GM23338 (cell line): ENCODE measurements around the gene S100A8. TPM values are rescaled to one million over a fixed set of nuclear protein-coding genes. Genes with fewer than 3 reads are reported as not detected.

Source experiments
- ATAC-seq: fragments of 200-7000 bp; cut with Tn5 transposase; 3 replicates; pipeline ENCODE4 v1.9.1; 2020
- DNase-seq: peaks from one replicate; pipeline ENCODE4 v3.0.0-alpha.2; 2015; ENCODE audit warnings: low spot score
- H2AFZ ChIP-seq: fragments of 200-600 bp; sonication (generic); 2 replicates; pipeline ENCODE4 v1.8.0; 2016; ENCODE audit warnings: antibody characterized with exemption, mild to moderate bottlenecking, moderate library complexity
- H3F3A ChIP-seq: fragments of 200-600 bp; sonication (generic); replicated peaks from 2 replicates; pipeline ENCODE4 v1.8.0; 2017; ENCODE audit warnings: antibody characterized with exemption, mixed run types, low read depth
- H3K27ac ChIP-seq: fragments of 200-600 bp; sonication (generic); 2 replicates; pipeline ENCODE4 v1.6.1; 2016; ENCODE audit warnings: low read depth
- H3K27me3 ChIP-seq: fragments of 200-600 bp; sonication (generic); 2 replicates; pipeline ENCODE4 v1.8.0; 2016; ENCODE audit warnings: mild to moderate bottlenecking, mixed run types, moderate library complexity; ENCODE audit not compliant: insufficient read depth
- H3K36me3 ChIP-seq: fragments of 200-600 bp; sonication (generic); 2 replicates; pipeline ENCODE4 v1.8.0; 2016; ENCODE audit warnings: mild to moderate bottlenecking; ENCODE audit not compliant: insufficient read depth
- H3K4me1 ChIP-seq: fragments of 200-600 bp; sonication (generic); 2 replicates; pipeline ENCODE4 v1.8.0; 2016; ENCODE audit warnings: mild to moderate bottlenecking, moderate library complexity; ENCODE audit not compliant: insufficient read depth
- H3K4me2 ChIP-seq: fragments of 200-600 bp; sonication (generic); 2 replicates; pipeline ENCODE4 v1.7.1; 2017; ENCODE audit warnings: mixed run types
- H3K4me3 ChIP-seq: fragments of 200-600 bp; sonication (generic); 2 replicates; pipeline ENCODE4 v1.6.1; 2016; ENCODE audit warnings: mixed run types
- H3K79me2 ChIP-seq: fragments of 200-600 bp; sonication (generic); replicated peaks from 2 replicates; pipeline ENCODE4 v1.8.0; 2017; ENCODE audit warnings: mild to moderate bottlenecking; ENCODE audit not compliant: insufficient read depth
- H3K9me2 ChIP-seq: fragments of 200-600 bp; sonication (generic); 2 replicates; pipeline ENCODE4 v1.8.0; 2017; ENCODE audit not compliant: insufficient read depth
- H4K20me1 ChIP-seq: fragments of 200-600 bp; sonication (generic); replicated peaks from 2 replicates; pipeline ENCODE4 v1.8.0; 2017; ENCODE audit warnings: mild to moderate bottlenecking; ENCODE audit not compliant: insufficient read depth
- H3K27ac Mint-ChIP-seq: 2 replicates; pipeline ENCODE4 v1.8.0; 2020; ENCODE audit warnings: inconsistent platforms, mild to moderate bottlenecking, moderate library complexity, mixed read lengths
- H3K27me3 Mint-ChIP-seq: 3 replicates; pipeline ENCODE4 v1.8.0; 2022; ENCODE audit warnings: low read depth, mild to moderate bottlenecking, moderate library complexity, mixed read lengths, inconsistent platforms; ENCODE audit not compliant: insufficient read depth, poor library complexity
- H3K36me3 Mint-ChIP-seq: 3 replicates; pipeline ENCODE4 v1.8.0; 2021; ENCODE audit warnings: low read depth, mild to moderate bottlenecking, inconsistent platforms, moderate library complexity, mixed read lengths
- H3K4me1 Mint-ChIP-seq: 3 replicates; pipeline ENCODE4 v1.8.0; 2020; ENCODE audit warnings: mild to moderate bottlenecking, inconsistent platforms, mixed read lengths
- H3K4me3 Mint-ChIP-seq: 3 replicates; pipeline ENCODE4 v1.8.0; 2021; ENCODE audit warnings: moderate library complexity, mild to moderate bottlenecking, inconsistent platforms, mixed read lengths
- H3K9me3 Mint-ChIP-seq: 3 replicates; pipeline ENCODE4 v1.8.0; 2020; ENCODE audit warnings: moderate library complexity, mild to moderate bottlenecking, inconsistent platforms, mixed read lengths
- CREB1 ChIP-seq: fragments of 250-450 bp; sonication (Bioruptor Pico); IDR thresholded peaks from 2 replicates; pipeline ENCODE4 v1.5.0; 2020; ENCODE audit warnings: low read depth, mild to moderate bottlenecking, moderate library complexity
- EZH2 ChIP-seq: fragments of 200-600 bp; sonication (generic); IDR thresholded peaks from one replicate; pipeline ENCODE4 v1.8.0; 2017; ENCODE audit warnings: antibody characterized with exemption, mild to moderate bottlenecking, low read depth; ENCODE audit not compliant: unreplicated experiment
- EZH2phosphoT487 ChIP-seq: fragments of 200-600 bp; sonication (generic); IDR thresholded peaks from one replicate; pipeline ENCODE4 v1.8.1; 2018; ENCODE audit warnings: antibody characterized with exemption; ENCODE audit not compliant: unreplicated experiment
- JUNB ChIP-seq: IDR thresholded peaks from one replicate; pipeline ENCODE4 v1.6.1; 2016; ENCODE audit warnings: antibody characterized with exemption; ENCODE audit not compliant: unreplicated experiment
- NANOG ChIP-seq: IDR thresholded peaks from 2 replicates; pipeline ENCODE4 v1.6.1; 2016; ENCODE audit warnings: antibody characterized with exemption, borderline replicate concordance
- POLR2AphosphoS5 ChIP-seq: IDR thresholded peaks from 2 replicates; pipeline ENCODE4 v1.6.1; 2016; ENCODE audit warnings: antibody characterized with exemption, low read depth
- STAT1 ChIP-seq: IDR thresholded peaks from one replicate; pipeline ENCODE4 v1.6.1; 2016; ENCODE audit warnings: antibody characterized with exemption; ENCODE audit not compliant: unreplicated experiment
- ZNF114 ChIP-seq: fragments of 250-450 bp; sonication (Bioruptor Pico); IDR thresholded peaks from 2 replicates; pipeline ENCODE4 v1.5.0; 2020; ENCODE audit warnings: mild to moderate bottlenecking, moderate library complexity
- ZNF331 ChIP-seq: fragments of 250-450 bp; sonication (Bioruptor Pico); IDR thresholded peaks from 2 replicates; pipeline ENCODE4 v1.5.0; 2020; ENCODE audit warnings: low read depth, mild to moderate bottlenecking, moderate library complexity
- polyA plus RNA-seq: library from polyadenylated mRNA; unstranded; fragments of >200 nt; fragmentation: Nextera tagmentation; extraction: Ambion mirVana; gene quantifications from 2 replicates; pipeline ENCODE4 v1.2.1, GENCODE V29; 2016
- total RNA-seq: library from RNA; depleted of rRNA; stranded (reverse); fragments of >200 nt; shearing (Covaris generic); gene quantifications from 2 replicates; pipeline ENCODE4 v1.2.3, GENCODE V29; 2014
- TF ChIP-seq, protein P1 (sequence below), 2 experiments: fragments of 200-600 bp in 1 of 2; sonication (generic) in 1 of 2; conservative IDR thresholded peaks; 2 replicates each; pipeline versions ENCODE4 v1.5.1 to v1.6.1; 2016 to 2017; ENCODE audit warnings: antibody characterized with exemption in 2 of 2, low read depth in 2 of 2, mild to moderate bottlenecking in 2 of 2, moderate library complexity in 1 of 2
- TF ChIP-seq, protein P2 (sequence below): IDR thresholded peaks from one replicate; pipeline ENCODE4 v1.6.1; 2018; ENCODE audit warnings: antibody characterized with exemption; ENCODE audit not compliant: unreplicated experiment
- TF ChIP-seq, protein P3 (sequence below): fragments of 250-450 bp; sonication (Bioruptor Pico); IDR thresholded peaks from 2 replicates; pipeline ENCODE4 v1.5.0; 2020; ENCODE audit warnings: mild to moderate bottlenecking, moderate library complexity
- TF ChIP-seq, protein P4 (sequence below): IDR thresholded peaks from 2 replicates; pipeline ENCODE4 v1.6.1; 2016; ENCODE audit warnings: antibody characterized with exemption

Gene S100A8
- total and polyA plus RNA-seq, 2 experiments from 2014 or later, result not detected

DNA sequence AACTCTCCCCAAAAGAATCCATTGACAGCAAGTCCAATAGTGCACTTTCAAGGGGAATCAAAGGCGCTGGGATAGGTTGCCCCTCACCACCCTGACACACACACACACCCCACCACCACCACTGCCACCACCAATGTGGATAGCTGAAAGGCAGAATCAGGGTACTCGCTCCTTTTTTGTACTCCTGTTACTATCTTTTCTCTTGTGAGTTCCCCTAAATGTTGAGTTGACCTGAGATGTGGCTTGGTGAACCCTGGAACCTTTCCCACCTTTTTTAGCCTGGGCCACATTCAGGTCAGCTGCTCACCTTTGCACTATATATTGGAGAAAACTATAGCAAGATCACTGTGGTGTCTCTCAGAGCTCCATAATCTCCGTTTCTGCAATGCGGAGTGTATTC lies 3.9 kb downstream of the S100A8 start:
- no peak overlapping the region for H2AFZ ChIP-seq
- H3K4me1 ChIP-seq, result no peaks in the 10 kb centered on the region
- no peaks in the 10 kb centered on the region for H4K20me1 ChIP-seq
- no peaks in the 10 kb centered on the region for H3K36me3 ChIP-seq
- no peak overlapping the region for H3K27ac Mint-ChIP-seq
- TF ChIP-seq, protein P1, sequence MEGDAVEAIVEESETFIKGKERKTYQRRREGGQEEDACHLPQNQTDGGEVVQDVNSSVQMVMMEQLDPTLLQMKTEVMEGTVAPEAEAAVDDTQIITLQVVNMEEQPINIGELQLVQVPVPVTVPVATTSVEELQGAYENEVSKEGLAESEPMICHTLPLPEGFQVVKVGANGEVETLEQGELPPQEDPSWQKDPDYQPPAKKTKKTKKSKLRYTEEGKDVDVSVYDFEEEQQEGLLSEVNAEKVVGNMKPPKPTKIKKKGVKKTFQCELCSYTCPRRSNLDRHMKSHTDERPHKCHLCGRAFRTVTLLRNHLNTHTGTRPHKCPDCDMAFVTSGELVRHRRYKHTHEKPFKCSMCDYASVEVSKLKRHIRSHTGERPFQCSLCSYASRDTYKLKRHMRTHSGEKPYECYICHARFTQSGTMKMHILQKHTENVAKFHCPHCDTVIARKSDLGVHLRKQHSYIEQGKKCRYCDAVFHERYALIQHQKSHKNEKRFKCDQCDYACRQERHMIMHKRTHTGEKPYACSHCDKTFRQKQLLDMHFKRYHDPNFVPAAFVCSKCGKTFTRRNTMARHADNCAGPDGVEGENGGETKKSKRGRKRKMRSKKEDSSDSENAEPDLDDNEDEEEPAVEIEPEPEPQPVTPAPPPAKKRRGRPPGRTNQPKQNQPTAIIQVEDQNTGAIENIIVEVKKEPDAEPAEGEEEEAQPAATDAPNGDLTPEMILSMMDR (conservative IDR thresholded peaks at IDR 0.05; ENCODE audit: low read depth in 2 of 2), result no peak
- no peak for TF ChIP-seq CREB1 (CRISPR knock-in tag)
- TF ChIP-seq, protein P2, sequence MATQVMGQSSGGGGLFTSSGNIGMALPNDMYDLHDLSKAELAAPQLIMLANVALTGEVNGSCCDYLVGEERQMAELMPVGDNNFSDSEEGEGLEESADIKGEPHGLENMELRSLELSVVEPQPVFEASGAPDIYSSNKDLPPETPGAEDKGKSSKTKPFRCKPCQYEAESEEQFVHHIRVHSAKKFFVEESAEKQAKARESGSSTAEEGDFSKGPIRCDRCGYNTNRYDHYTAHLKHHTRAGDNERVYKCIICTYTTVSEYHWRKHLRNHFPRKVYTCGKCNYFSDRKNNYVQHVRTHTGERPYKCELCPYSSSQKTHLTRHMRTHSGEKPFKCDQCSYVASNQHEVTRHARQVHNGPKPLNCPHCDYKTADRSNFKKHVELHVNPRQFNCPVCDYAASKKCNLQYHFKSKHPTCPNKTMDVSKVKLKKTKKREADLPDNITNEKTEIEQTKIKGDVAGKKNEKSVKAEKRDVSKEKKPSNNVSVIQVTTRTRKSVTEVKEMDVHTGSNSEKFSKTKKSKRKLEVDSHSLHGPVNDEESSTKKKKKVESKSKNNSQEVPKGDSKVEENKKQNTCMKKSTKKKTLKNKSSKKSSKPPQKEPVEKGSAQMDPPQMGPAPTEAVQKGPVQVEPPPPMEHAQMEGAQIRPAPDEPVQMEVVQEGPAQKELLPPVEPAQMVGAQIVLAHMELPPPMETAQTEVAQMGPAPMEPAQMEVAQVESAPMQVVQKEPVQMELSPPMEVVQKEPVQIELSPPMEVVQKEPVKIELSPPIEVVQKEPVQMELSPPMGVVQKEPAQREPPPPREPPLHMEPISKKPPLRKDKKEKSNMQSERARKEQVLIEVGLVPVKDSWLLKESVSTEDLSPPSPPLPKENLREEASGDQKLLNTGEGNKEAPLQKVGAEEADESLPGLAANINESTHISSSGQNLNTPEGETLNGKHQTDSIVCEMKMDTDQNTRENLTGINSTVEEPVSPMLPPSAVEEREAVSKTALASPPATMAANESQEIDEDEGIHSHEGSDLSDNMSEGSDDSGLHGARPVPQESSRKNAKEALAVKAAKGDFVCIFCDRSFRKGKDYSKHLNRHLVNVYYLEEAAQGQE, result no peak
- no peak for TF ChIP-seq ZNF331 (CRISPR knock-in tag)
- TF ChIP-seq, protein P3, sequence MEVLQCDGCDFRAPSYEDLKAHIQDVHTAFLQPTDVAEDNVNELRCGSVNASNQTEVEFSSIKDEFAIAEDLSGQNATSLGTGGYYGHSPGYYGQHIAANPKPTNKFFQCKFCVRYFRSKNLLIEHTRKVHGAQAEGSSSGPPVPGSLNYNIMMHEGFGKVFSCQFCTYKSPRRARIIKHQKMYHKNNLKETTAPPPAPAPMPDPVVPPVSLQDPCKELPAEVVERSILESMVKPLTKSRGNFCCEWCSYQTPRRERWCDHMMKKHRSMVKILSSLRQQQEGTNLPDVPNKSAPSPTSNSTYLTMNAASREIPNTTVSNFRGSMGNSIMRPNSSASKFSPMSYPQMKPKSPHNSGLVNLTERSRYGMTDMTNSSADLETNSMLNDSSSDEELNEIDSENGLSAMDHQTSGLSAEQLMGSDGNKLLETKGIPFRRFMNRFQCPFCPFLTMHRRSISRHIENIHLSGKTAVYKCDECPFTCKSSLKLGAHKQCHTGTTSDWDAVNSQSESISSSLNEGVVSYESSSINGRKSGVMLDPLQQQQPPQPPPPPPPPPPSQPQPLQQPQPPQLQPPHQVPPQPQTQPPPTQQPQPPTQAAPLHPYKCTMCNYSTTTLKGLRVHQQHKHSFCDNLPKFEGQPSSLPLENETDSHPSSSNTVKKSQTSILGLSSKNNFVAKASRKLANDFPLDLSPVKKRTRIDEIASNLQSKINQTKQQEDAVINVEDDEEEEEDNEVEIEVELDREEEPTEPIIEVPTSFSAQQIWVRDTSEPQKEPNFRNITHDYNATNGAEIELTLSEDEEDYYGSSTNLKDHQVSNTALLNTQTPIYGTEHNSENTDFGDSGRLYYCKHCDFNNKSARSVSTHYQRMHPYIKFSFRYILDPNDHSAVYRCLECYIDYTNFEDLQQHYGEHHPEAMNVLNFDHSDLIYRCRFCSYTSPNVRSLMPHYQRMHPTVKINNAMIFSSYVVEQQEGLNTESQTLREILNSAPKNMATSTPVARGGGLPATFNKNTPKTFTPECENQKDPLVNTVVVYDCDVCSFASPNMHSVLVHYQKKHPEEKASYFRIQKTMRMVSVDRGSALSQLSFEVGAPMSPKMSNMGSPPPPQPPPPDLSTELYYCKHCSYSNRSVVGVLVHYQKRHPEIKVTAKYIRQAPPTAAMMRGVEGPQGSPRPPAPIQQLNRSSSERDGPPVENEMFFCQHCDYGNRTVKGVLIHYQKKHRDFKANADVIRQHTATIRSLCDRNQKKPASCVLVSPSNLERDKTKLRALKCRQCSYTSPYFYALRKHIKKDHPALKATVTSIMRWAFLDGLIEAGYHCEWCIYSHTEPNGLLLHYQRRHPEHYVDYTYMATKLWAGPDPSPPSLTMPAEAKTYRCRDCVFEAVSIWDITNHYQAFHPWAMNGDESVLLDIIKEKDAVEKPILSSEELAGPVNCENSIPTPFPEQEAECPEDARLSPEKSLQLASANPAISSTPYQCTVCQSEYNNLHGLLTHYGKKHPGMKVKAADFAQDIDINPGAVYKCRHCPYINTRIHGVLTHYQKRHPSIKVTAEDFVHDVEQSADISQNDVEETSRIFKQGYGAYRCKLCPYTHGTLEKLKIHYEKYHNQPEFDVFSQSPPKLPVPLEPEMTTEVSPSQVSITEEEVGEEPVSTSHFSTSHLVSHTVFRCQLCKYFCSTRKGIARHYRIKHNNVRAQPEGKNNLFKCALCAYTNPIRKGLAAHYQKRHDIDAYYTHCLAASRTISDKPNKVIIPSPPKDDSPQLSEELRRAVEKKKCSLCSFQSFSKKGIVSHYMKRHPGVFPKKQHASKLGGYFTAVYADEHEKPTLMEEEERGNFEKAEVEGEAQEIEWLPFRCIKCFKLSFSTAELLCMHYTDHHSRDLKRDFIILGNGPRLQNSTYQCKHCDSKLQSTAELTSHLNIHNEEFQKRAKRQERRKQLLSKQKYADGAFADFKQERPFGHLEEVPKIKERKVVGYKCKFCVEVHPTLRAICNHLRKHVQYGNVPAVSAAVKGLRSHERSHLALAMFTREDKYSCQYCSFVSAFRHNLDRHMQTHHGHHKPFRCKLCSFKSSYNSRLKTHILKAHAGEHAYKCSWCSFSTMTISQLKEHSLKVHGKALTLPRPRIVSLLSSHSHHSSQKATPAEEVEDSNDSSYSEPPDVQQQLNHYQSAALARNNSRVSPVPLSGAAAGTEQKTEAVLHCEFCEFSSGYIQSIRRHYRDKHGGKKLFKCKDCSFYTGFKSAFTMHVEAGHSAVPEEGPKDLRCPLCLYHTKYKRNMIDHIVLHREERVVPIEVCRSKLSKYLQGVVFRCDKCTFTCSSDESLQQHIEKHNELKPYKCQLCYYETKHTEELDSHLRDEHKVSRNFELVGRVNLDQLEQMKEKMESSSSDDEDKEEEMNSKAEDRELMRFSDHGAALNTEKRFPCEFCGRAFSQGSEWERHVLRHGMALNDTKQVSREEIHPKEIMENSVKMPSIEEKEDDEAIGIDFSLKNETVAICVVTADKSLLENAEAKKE (CRISPR knock-in tag), result no peak
- TF ChIP-seq EZH2phosphoT487, result no peak
- TF ChIP-seq EZH2, result no peak
- no peak for TF ChIP-seq POLR2AphosphoS5
- no peak for TF ChIP-seq JUNB
- no peak for TF ChIP-seq ZNF114
- no peak for TF ChIP-seq NANOG
- TF ChIP-seq, protein P4, sequence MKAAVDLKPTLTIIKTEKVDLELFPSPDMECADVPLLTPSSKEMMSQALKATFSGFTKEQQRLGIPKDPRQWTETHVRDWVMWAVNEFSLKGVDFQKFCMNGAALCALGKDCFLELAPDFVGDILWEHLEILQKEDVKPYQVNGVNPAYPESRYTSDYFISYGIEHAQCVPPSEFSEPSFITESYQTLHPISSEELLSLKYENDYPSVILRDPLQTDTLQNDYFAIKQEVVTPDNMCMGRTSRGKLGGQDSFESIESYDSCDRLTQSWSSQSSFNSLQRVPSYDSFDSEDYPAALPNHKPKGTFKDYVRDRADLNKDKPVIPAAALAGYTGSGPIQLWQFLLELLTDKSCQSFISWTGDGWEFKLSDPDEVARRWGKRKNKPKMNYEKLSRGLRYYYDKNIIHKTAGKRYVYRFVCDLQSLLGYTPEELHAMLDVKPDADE, result no peak
- no peak for TF ChIP-seq STAT1
- H3K4me2 ChIP-seq, result no peak overlapping the region
- no peaks in the 10 kb centered on the region for H3K27me3 ChIP-seq
- H3K4me3 Mint-ChIP-seq, result no peak overlapping the region
- H3K79me2 ChIP-seq, result no peaks in the 10 kb centered on the region
- no peaks in the 10 kb centered on the region for H3F3A ChIP-seq
- H3K4me1 Mint-ChIP-seq, result no peaks in the 10 kb centered on the region
- H3K9me3 Mint-ChIP-seq, result no peaks in the 10 kb centered on the region
- H3K9me2 ChIP-seq, result peaks cover 3% of the 10 kb centered on the region; the same call in 1 of the 2 replicates
- H3K27me3 Mint-ChIP-seq, result no peaks in the 10 kb centered on the region
- H3K27ac ChIP-seq, result no peak overlapping the region
- no peak overlapping the region for H3K4me3 ChIP-seq
- no peak for DNase-seq
- no peaks in the 10 kb centered on the region for H3K36me3 Mint-ChIP-seq
- no peak for ATAC-seq
